HCT116 (cell line): Measurements from ENCODE around the gene TEX26. TPM values are rescaled to one million over a fixed set of nuclear protein-coding genes. Genes with fewer than 3 reads are reported as not detected.

Experiments
- ATAC-seq: fragments of 200-7000 bp; cut with Tn5 transposase; 2 replicates; pipeline ENCODE4 v1.9.1; 2020; ENCODE audit warnings: mild to moderate bottlenecking, moderate library complexity
- BruUV-seq: library from RNA; stranded (reverse); fragments of 400-500 nt; replicated peaks from 2 replicates; lab custom pipeline; 2021; lab: Mats Ljungman, UMichigan
- CTCF ChIA-PET: fragments of 300-600 bp; sonication (Branson Sonifier 250); formaldehyde crosslinking; loops from one replicate; lab custom pipeline; 2021; ENCODE audit warnings: antibody characterized with exemption; lab: Charles Lee
- POLR2A ChIA-PET: fragments of 300-600, 350-600 bp; sonication (Branson Sonifier 250); formaldehyde crosslinking; loops from one replicate; lab custom pipeline; 2021; ENCODE audit warnings: antibody characterized with exemption; lab: Charles Lee
- RAD21 ChIA-PET, 2 experiments: fragments of 300-600 bp; sonication (Branson Sonifier 250); formaldehyde crosslinking; loops; one replicate each; lab custom pipeline; 2023; ENCODE audit warnings: low total read pairs in 2 of 2; ENCODE audit not compliant: uncharacterized antibody in 2 of 2, unreplicated experiment in 2 of 2, low non-redundant PET in 1 of 2; lab: Charles Lee
- DNase-seq: peaks from one replicate; pipeline ENCODE4 v3.0.0-alpha.2; 2010; ENCODE audit warnings: low read depth, low spot score
- H2AFZ ChIP-seq: fragments of 200-600 bp; shearing (Covaris generic), sonication (generic); 2 replicates; pipeline ENCODE4 v1.6.1; 2017; ENCODE audit warnings: low read depth, mixed run types, mixed read lengths, antibody characterized with exemption, low read length; ENCODE audit not compliant: poor library complexity, severe bottlenecking
- H3K27ac ChIP-seq: 2 replicates; pipeline ENCODE4 v1.5.1; 2012; ENCODE audit warnings: low read depth, low read length
- H3K27me3 ChIP-seq: fragments of 200-600 bp; sonication (generic); 2 replicates; pipeline ENCODE4 v1.6.1; 2016; ENCODE audit warnings: mixed run types, low read length, mixed read lengths; ENCODE audit not compliant: insufficient read depth
- H3K36me3 ChIP-seq, 2 experiments: fragments of 200-500 bp in 1 of 2; fragments of 200-600 bp in 1 of 2; sonication (Bioruptor generic) in 1 of 2; sonication (generic) in 1 of 2; 2 replicates each; pipeline versions ENCODE4 v1.5.1 to v1.6.1; 2014 to 2016; ENCODE audit warnings: low read length in 2 of 2, inconsistent platforms in 1 of 2, mixed read lengths in 1 of 2, mixed run types in 1 of 2; ENCODE audit not compliant: insufficient read depth in 2 of 2, control insufficient read depth in 1 of 2
- H3K4me1 ChIP-seq, 2 experiments: fragments of 200-600 bp in 1 of 2; sonication (generic) in 1 of 2; 2 replicates each; pipeline versions ENCODE4 v1.5.1 to v1.6.1; 2012 to 2017; ENCODE audit warnings: low read length in 2 of 2, inconsistent platforms in 1 of 2, mild to moderate bottlenecking in 1 of 2, mixed read lengths in 1 of 2, mixed run types in 1 of 2, moderate library complexity in 1 of 2; ENCODE audit not compliant: insufficient read depth in 2 of 2, control insufficient read depth in 1 of 2
- H3K4me2 ChIP-seq: fragments of 200-600 bp; sonication (generic); 2 replicates; pipeline ENCODE4 v1.6.1; 2017; ENCODE audit warnings: mixed run types, low read length, mixed read lengths
- H3K4me3 ChIP-seq, 2 experiments: fragments of 200-600 bp in 1 of 2; sonication (generic) in 1 of 2; replicated peaks in 1 of 2; 2 replicates each; pipeline ENCODE4 v1.5.1; 2011 to 2016; ENCODE audit warnings: low read length in 2 of 2, control low read depth in 1 of 2, low read depth in 1 of 2, mild to moderate bottlenecking in 1 of 2, mixed read lengths in 1 of 2, mixed run types in 1 of 2
- H3K79me2 ChIP-seq: fragments of 200-600 bp; sonication (generic); 2 replicates; pipeline ENCODE4 v1.6.1; 2017; ENCODE audit warnings: mild to moderate bottlenecking, mixed run types, low read length, moderate library complexity, mixed read lengths; ENCODE audit not compliant: insufficient read depth
- H3K9ac ChIP-seq: fragments of 200-600 bp; sonication (generic); 2 replicates; pipeline ENCODE4 v1.6.1; 2016; ENCODE audit warnings: low read length, mixed read lengths
- H3K9me2 ChIP-seq: fragments of 200-600 bp; sonication (generic), shearing (Covaris generic); 2 replicates; pipeline ENCODE4 v1.6.1; 2017; ENCODE audit warnings: mixed run types, mild to moderate bottlenecking, moderate library complexity; ENCODE audit not compliant: insufficient read depth
- H3K9me3 ChIP-seq, 2 experiments: fragments of 200-500 bp in 1 of 2; fragments of 200-600 bp in 1 of 2; sonication (Bioruptor generic) in 1 of 2; sonication (generic) in 1 of 2; 2 replicates each; pipeline ENCODE4 v1.6.1; 2014 to 2017; ENCODE audit warnings: low read length in 2 of 2, mixed read lengths in 2 of 2, inconsistent platforms in 1 of 2, low read depth in 1 of 2, mild to moderate bottlenecking in 1 of 2, mixed run types in 1 of 2, moderate library complexity in 1 of 2; ENCODE audit not compliant: control insufficient read depth in 1 of 2, insufficient read depth in 1 of 2
- H4K20me1 ChIP-seq: fragments of 200-600 bp; sonication (generic), shearing (Covaris generic); 2 replicates; pipeline ENCODE4 v1.6.1; 2017; ENCODE audit warnings: mixed run types, mild to moderate bottlenecking, moderate library complexity; ENCODE audit not compliant: insufficient read depth
- CEBPB ChIP-seq: IDR thresholded peaks from 2 replicates; pipeline ENCODE4 v1.6.1; 2012; ENCODE audit warnings: low read depth
- EGR1 ChIP-seq: IDR thresholded peaks from 2 replicates; pipeline ENCODE4 v1.6.1; 2012; ENCODE audit warnings: low read depth
- ELF1 ChIP-seq: IDR thresholded peaks from 2 replicates; pipeline ENCODE4 v1.6.1; 2012; ENCODE audit warnings: low read depth, borderline replicate concordance
- POLR2A ChIP-seq: IDR thresholded peaks from 2 replicates; pipeline ENCODE4 v1.7.0; 2011; ENCODE audit warnings: borderline replicate concordance; ENCODE audit not compliant: insufficient read depth, insufficient read length; ENCODE audit errors: extremely low read depth
- POLR2AphosphoS5 ChIP-seq: IDR thresholded peaks from 2 replicates; pipeline ENCODE4 v1.6.1; 2011; ENCODE audit warnings: mild to moderate bottlenecking, low read depth, low read length, moderate library complexity
- RAD21 ChIP-seq: IDR thresholded peaks from 2 replicates; pipeline ENCODE4 v1.6.1; 2012; ENCODE audit warnings: low read depth, mild to moderate bottlenecking
- SIN3A ChIP-seq: IDR thresholded peaks from 2 replicates; pipeline ENCODE4 v1.6.1; 2012; ENCODE audit warnings: low read depth
- SRF ChIP-seq: IDR thresholded peaks from 2 replicates; pipeline ENCODE4 v1.6.1; 2012; ENCODE audit warnings: low read depth
- ZFX ChIP-seq: fragments of 450-650 bp; IDR thresholded peaks from 2 replicates; pipeline ENCODE4 v1.6.1; 2017
- intact Hi-C: fragments of 100-400 bp; cut with micrococcal nuclease; formaldehyde crosslinking; loops from 2 replicates; pipeline ENCODE4 v1.10.0; 2022
- total RNA-seq: library from RNA; stranded (reverse); gene quantifications from one replicate; pipeline ENCODE4 v1.2.1, GENCODE V29; 2021; ENCODE audit not compliant: unreplicated experiment
- TF ChIP-seq, protein P1 (sequence below): IDR thresholded peaks from 2 replicates; pipeline ENCODE4 v1.6.1; 2012; ENCODE audit warnings: low read depth
- TF ChIP-seq, protein P2 (sequence below): IDR thresholded peaks from 2 replicates; pipeline ENCODE4 v1.6.1; 2011; ENCODE audit warnings: mild to moderate bottlenecking, low read length, moderate library complexity; ENCODE audit not compliant: insufficient replicate concordance; ENCODE audit errors: extremely low read depth

The TEX26 gene
- total RNA-seq, 1 experiment from 2014 or later, result not detected

- TF ChIP-seq SRF (no peak), ZFX (no peak), POLR2A (no peak), RAD21 (no peak), ELF1 (no peak)
- TF ChIP-seq, protein P1, sequence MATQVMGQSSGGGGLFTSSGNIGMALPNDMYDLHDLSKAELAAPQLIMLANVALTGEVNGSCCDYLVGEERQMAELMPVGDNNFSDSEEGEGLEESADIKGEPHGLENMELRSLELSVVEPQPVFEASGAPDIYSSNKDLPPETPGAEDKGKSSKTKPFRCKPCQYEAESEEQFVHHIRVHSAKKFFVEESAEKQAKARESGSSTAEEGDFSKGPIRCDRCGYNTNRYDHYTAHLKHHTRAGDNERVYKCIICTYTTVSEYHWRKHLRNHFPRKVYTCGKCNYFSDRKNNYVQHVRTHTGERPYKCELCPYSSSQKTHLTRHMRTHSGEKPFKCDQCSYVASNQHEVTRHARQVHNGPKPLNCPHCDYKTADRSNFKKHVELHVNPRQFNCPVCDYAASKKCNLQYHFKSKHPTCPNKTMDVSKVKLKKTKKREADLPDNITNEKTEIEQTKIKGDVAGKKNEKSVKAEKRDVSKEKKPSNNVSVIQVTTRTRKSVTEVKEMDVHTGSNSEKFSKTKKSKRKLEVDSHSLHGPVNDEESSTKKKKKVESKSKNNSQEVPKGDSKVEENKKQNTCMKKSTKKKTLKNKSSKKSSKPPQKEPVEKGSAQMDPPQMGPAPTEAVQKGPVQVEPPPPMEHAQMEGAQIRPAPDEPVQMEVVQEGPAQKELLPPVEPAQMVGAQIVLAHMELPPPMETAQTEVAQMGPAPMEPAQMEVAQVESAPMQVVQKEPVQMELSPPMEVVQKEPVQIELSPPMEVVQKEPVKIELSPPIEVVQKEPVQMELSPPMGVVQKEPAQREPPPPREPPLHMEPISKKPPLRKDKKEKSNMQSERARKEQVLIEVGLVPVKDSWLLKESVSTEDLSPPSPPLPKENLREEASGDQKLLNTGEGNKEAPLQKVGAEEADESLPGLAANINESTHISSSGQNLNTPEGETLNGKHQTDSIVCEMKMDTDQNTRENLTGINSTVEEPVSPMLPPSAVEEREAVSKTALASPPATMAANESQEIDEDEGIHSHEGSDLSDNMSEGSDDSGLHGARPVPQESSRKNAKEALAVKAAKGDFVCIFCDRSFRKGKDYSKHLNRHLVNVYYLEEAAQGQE, result no peak
These were observed 13.6 kb upstream of the TEX26 start (continued) for GRCh38 chr13:30918662-30919405.

- CTCF ChIA-PET, result no interaction called here
- Histone ChIP-seq H3K9ac (no peak overlapping the region), H3K9me2 (no peaks in the 10 kb centered on the region; the same call in 1 of the 2 replicates), H3K36me3 (no peaks in the 10 kb centered on the region), H3K4me2 (no peak overlapping the region), H2AFZ (no peak overlapping the region), H3K27ac (no peak overlapping the region), H3K9me3 (no peaks in the 10 kb centered on the region), H3K27me3 (peaks cover 4% of the 10 kb centered on the region; the same call in 1 of the 2 replicates), H3K79me2 (no peaks in the 10 kb centered on the region), H3K4me1 (no peaks in the 10 kb centered on the region), H4K20me1 (no peaks in the 10 kb centered on the region), H3K4me3 (no peak overlapping the region)
- RAD21 ChIA-PET, result no interaction called here
- ATAC-seq, result no peak
- no TSS peak for BruUV-seq
- no peak for DNase-seq
- intact Hi-C loops, result loop anchor here (10.0 kb wide), 1 partner anchor 64 kb away; no protein-coding TSS in a partner anchor
- POLR2A ChIA-PET, result no interaction called here
- TF ChIP-seq EGR1 (no peak), POLR2AphosphoS5 (no peak), CEBPB (no peak), SIN3A (no peak)
- TF ChIP-seq, protein P2, sequence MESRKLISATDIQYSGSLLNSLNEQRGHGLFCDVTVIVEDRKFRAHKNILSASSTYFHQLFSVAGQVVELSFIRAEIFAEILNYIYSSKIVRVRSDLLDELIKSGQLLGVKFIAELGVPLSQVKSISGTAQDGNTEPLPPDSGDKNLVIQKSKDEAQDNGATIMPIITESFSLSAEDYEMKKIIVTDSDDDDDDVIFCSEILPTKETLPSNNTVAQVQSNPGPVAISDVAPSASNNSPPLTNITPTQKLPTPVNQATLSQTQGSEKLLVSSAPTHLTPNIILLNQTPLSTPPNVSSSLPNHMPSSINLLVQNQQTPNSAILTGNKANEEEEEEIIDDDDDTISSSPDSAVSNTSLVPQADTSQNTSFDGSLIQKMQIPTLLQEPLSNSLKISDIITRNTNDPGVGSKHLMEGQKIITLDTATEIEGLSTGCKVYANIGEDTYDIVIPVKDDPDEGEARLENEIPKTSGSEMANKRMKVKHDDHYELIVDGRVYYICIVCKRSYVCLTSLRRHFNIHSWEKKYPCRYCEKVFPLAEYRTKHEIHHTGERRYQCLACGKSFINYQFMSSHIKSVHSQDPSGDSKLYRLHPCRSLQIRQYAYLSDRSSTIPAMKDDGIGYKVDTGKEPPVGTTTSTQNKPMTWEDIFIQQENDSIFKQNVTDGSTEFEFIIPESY, result no peak
These were observed 12.1 kb upstream of the TEX26 start for GRCh38 chr13:30920162-30920909.
